ENCODE data around the gene STRAP.
"Not testable (repeated sequence)": the region's sequence is repeated elsewhere in the genome, so short reads cannot be mapped to it uniquely, and the experiment has no call there.

STRAP gene

DNA sequence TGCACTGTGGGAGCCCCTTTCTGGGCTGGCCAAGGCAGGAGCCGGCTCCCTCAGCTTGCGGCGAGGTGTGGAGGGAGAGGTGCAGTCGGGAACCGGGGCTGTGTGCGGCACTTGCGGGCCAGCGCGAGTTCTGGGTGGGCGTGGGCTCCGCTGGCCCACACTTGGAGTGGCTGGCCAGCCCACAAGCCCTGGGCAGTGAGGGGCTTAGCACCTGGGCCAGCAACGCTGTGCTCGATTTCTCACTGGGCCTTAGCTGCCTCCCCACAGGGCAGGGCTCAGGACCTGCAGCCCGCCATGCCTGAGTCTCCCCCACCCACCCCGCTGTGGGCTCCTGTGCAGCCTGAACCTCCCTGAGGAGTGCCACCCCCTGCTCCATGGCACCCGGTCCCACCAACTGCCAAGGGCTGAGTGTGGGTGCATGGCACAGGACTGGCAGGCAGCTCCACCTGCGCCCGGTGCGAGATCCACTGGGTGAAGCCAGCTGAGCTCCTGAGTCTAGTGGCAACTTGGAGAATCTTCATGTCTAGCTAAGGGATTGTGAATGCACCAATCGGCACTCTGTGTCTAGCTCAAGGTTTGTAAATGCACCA lies 7.5 kb upstream of the STRAP start:
- DNase-seq = not testable (repeated sequence)

DNA sequence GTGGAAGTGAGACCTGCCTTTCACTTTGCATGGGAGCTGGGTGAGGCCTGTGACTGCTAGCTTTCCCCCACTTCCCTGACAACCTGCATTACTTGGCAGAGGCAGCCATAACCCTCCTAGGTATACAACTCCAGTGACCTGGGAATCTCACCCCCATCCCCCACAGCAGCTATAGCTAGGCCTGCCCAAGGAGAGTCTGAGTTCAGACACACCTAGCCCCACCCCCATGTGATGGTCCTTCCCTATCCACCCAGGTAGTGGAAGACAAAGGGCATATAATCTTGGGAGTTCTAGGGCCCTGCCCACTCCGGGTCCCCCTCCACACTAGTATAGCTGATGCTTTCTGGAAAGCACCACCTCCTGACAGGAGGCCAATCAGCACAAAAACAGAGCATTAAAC lies 6.3 kb upstream of the STRAP start:
- DNase-seq = no peak

DNA sequence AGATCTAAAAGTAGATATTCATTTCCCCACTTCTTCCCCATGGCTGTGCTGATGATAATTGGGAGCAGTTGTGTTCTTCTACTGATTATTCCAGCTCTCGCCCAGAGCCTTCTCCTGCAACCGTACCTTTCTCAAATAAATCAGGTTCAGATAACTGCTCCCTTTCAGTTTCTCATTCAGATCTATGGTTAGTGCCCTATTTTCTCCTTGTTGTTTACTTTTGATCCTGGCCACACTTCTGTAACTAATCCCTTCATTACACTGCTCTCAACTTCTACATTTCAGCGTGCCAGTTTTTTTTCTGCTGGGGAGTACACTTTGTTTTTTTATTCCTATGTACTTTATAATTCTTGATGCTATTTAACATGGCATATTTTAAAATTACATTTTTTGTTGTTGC lies 2.8 kb upstream of the STRAP start:
- DNase-seq = no peak

DNA sequence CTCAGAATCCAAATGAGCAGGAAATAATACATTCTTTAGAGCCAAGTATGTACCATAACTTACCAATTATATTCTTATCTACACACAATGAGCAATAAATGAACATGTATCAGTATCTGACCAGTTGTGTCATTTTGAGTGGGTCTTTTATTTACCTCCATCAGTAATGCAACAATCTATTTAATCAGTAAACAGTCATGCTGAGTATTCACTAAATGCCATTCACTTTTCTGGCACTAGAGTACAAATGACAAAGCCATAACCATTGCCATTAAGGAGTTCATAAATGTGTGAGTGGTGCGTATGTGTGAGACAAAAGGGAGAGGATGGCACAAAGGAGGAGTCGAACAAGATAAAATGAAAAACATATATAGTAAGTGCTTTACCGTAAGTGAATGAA lies 1.5 kb upstream of the STRAP start:
- DNase-seq = no peak

DNA sequence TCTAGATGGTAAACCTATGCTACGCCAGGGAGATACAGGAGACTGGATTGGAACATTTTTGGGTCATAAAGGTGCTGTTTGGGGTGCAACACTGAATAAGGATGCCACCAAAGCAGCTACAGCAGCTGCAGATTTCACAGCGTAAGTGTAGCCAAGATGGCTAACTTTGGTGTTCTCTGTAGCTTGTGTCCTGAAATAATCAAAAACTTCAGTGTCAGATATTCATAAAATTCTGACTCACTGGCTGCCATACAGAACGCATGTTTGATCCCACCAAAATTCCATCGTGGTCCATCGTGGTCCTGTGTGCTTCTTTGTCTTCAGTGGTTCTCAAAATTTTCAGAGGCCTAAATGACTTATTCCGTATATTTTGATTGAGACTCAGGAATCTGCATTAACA lies 1.3 kb downstream of the STRAP start:
- DNase-seq = no peak

DNA sequence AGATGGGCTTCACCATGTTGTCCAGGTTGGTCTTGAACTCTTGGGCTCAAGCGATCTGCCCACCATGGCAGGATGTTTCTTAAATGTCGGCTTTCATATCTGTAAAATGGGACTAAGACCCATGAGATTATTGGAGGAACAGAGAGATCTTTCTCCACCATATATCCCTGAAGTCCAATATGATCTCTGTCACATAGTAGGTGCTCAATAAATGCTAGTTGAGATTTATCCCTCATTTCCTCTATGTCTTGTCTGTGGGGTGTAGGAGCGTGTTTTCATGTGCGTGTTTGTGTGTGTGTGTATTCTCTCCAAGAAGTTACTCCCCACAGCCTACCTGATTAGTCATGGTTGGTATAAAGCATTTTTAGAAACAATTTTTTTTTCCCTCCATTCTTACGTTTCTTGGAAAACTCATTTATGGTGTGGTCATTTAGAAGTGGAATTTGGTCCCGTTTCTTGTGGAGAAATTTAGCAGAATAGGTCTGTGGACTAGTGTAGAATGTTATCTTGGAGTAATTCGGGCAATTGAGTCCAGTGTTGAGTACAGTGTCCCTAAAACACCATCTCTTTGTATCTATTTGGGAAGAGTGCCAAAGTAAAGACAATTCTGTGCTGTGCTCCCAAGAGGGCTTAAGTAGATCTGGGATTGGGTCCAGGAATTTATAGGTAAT lies 4.3 kb downstream of the STRAP start:
- no peak for DNase-seq

DNA sequence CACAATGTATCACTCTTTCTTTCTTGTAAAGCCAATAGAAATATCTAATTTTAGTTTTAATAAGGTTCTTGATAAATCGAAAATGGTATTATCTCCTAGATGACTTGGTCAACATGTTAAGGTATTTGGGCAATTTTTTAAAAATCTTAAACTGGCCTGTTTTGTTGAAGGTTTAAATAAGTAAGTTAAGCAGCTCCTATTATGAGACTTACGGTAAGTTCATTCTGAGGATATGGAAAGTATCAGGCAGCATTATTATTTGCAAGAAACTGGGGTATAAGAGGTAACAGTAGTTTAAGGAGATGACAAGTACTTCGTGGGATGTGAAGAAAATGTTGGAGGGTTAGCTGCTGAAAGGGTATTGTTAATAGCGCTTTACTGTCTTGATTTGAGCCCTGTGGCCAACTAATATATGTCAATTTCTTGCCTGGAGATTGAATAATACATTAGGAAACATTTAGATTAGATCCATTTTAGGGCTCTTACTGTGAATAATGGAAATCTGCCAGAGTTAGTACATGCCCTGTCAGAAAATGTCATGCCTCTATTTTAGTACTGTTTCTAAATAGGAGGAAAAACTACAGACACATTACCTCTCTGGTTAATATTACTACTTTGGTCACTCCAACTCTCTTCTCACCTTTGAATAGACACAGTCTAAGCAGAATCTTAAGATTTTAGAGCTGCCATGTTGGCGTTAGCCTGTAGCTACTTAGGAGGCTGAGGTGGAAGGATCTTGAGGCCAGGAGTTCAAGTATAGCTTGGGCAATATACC lies 5.0 kb downstream of the STRAP start:
- DNase-seq = no peak

DNA sequence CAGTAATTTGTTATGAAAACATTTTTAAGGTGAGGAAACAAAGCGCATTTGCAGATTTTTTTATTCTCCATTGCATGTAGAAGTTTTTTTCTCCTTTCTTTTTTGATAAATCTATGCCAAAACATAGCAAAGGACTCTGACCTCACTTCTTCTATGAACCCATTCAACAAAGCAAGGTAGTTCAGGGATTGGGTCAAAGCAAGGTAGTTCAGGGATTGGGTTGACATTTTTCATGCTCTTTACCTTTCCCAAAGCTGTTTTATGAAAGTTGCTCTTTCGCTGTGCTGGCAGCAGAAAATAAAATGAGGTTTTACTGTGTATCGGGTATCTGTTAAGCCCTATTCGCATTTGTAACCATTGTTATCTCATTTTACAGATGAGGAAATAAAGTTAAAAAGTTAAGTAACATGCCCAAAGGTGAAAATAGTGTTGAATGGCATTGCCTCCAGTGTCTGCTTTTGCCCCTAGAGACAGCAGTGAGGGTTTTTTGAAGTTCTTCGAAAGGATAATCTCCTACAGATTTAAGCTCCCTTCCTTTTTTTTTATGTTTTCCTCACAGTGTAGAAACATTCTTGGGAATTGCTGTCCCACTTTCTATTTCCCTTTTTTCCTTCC lies 10.6 kb downstream of the STRAP start:
- DNase-seq = no peak

DNA sequence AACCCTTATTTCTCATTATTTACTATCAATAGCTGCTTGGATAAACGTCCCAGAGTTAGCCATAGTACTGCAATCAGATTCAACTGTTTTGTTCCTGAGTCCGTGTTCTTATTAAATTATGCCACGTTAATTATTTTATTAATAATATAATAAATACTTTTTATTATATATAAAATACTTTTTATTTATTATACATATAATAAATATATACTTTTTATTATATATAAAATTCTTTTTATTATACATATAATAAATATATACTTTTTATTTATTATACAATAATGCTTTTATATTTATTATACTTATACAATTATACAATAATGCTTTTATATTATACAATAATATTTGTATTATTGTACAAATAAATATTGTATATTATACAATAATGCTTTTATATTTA lies 11.1 kb downstream of the STRAP start:
- no peak for DNase-seq

DNA sequence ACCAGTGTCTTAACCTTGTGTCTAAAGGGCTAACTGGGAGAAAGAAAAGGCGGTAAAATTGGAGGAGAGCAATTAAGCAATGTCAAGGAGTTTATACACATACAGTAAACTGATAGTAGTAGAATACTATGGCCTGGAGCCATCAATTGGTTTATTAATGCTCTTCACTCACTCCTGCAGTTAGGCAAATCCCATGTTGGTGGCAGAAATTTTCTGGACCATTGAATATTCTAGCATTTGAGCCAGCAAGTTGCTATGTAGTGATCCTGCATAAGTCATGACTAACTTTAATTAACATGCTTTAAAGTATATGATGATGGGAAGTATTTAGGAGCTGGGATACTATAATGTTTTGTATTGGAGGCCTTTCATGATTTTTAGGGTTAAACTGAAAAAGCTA lies 14.7 kb downstream of the STRAP start:
- DNase-seq = no peak

DNA sequence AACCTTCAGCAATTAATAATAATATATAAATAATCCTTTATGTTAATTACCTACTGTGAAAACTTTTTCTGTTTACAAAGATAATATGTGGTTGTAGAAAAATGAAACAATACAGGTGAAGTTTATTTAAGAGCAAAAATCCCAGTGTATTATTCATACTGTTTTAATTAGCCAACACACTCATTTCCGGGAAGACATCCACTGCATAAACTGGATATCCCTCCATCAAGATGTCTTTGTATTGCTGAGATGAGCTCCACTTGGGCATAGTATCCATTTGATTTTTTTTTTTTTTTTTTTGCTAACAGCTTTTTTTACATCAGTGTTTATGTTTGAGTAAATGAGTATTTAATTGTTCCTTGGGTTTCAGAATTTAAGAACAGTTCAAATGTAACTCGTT lies 15.2 kb downstream of the STRAP start:
- DNase-seq = no peak

DNA sequence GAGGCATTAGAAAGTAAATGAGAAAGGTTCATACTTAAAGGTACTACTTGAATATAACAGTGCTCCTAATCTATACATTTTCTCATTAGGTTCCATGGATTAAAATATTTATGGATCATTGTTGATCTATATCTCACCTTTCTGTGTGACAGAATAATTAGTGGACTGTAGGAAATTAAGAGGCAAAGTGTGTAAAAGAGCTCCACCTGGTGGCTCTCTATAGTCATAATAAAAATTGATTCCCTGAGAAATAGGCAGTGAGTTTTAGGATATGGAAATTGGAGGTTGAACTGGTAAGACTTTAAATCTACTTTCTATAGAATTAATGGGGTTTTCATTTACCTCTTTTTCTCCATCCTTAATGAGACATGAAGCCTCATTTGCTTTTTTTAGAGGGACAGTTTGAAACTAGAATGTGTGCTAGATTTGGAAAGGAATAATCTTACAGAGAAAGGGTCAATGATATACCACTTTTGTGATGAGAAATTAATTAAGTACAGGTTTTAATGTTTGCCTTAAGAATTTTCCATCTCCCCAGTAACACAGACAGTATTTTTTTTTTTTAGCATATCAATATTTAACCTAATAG lies 17.2 kb downstream of the STRAP start:
- peak in 1 of 2 donors; percentile 55 for DNase-seq

DNA sequence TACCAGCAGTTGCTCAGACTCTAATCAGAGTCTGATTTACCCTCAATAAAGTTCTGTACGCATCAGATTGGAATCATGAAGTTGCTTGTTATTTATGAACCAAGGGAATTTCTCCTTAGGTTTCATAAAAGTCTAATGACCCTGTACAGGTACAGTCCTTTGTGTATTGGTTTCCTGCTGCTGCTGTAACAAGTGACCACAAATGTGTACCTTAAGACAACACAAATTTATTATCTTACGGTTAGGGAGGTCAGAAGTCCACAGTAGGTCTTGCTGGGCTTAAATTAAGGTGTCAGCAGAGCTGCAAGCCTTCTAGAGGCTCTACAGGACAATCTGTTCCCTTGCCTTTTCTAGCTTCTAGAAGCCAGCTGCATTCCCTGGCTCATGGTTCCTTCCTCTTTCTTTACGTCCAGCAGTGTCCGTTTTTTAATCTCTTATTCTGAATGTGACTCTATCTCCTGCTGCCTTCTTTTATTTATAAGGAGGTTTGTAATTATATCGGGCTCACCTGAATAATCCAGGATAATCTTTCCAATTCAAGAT lies 22.3 kb downstream of the STRAP start:
- no peak for DNase-seq

DNA sequence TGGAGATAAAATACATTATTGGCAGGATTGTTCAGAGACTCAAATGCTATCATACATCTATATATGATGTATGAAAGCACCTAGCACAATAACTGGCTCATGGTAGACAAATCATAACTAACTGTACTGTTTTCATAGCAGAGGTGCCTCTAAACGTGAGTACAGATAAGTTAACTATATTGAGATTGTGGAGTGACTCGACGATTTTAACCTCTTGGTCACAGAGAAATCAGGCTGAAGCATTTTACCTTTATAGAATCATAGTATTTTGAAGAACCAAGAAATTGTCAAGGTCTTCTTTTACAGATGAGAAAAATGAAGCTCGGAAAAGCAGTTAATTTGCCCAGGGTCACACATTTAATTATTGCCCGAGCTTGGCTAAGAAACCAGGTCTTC lies 28.3 kb downstream of the STRAP start:
- no peak for DNase-seq

DNA sequence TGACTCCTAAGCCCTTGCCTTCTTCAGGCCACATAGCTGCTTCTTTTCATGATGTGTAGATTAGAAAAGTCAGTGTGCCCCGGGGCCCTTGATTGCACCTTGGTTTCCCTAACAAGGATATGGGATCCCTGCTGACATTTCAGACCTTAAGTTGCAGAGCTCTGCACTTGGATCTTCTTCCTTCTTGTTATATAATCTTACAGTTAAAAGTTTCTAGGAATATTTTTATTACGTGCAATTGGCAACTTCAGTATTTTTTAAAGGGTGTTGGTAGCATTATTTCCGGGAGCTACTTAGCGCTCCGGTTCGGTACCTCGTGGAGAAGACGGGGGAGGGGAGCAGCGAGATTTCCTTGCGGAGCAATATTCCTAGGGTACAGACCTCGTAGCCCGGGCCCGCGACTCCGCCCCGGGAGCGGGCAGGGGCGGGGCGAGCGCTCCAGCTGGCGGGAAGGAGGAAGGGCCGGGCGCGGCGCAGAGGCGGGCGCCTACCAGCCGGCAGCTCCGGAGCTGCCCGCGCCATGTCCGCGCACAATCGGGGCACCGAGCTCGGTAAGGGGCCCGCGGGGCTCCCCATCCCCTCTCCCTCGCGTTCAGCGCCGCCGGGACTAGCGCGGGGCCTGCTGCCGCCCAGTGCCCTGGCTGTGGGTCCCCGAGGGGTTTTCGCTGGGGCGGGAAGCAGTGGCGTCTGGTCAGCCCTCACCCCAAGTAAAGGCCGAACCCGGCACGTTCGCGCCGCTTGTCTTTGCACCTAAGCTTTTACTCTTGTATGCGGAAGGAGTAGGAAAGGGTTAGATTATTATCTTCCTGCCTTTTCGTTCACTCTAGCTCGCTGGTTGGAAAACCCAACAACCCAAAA lies 28.9 kb downstream of the STRAP start, which contains the start of gene DERA:
DERA (plus strand) TSS at position 469 of the 858 bp plus-strand sequence; CDS start at position 521, 52 bp downstream.
- peak; percentile 44 to 57 for DNase-seq

DNA sequence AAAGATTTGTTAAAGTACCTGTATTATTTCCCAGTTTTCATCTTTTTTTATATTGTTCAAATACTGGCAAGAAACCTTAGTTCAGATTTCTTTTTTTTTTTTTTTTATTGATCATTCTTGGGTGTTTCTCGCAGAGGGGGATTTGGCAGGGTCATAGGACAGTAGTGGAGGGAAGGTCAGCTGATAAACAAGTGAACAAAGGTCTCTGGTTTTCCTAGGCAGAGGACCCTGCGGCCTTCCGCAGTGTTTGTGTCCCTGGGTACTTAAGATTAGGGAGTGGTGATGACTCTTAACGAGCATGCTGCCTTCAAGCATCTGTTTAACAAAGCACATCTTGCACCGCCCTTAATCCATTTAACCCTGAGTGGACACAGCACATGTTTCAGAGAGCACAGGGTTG lies 29.7 kb downstream of the STRAP start:
- DNase-seq = not testable (repeated sequence)

DNA sequence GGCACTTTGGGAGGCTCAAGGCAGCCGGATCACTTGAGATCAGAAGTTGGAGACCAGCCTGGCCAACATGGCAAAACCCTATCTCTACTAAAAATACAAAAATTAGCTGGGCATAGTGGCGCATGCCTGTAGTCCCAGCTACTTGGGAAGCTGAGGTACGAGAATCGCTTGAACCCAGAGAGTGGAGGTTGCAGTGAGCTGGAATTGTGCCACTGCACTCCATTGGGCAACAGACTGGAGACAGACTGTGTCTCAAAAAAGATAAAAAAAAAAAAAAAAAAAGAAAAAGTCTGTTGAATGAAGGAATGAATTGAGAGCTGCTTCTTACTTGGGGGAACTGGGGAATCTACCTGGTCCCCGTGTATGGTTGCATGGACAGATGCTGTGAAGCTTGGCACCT lies 31.9 kb downstream of the STRAP start:
- not testable (repeated sequence) for DNase-seq

DNA sequence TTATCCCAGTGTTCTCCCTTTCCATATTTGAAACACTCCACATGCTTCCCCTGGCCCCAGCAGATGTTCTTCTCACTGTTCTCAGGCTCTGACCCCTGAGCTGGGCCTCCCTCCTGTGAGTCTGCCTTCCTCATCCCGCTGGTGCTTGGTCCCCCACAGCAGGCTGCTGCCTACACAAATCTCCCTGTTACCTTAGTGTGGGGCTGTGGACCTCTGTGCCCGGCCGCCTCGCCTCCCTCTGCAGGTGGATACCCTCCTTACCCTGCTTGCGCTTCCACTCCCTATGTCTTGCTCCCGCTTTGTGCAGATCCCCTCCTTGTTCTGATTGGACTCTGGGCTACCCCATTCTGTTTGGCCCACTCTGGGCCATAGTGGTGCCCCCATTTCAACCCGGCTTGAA lies 35.9 kb downstream of the STRAP start:
- DNase-seq = no peak

DNA sequence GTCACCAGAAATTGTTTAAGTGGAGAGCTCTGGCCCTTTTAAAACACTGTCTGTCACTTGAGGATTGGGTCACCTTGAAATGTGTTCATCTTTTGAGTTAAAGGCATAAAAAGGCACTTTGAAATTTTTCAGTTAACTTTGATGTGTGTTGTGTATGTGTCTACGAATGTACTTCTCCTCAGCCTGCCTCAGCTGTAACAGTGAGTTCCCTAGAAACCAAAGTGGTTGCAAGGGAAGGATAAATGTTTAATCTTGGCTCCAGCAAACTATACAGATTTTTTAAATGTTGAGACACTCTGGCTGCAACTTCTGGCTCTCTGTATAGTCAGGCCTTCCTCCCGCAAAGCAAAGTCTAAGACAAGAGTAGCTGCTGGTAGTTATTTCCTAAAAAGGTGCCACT lies 37.2 kb downstream of the STRAP start:
- DNase-seq = no peak

DNA sequence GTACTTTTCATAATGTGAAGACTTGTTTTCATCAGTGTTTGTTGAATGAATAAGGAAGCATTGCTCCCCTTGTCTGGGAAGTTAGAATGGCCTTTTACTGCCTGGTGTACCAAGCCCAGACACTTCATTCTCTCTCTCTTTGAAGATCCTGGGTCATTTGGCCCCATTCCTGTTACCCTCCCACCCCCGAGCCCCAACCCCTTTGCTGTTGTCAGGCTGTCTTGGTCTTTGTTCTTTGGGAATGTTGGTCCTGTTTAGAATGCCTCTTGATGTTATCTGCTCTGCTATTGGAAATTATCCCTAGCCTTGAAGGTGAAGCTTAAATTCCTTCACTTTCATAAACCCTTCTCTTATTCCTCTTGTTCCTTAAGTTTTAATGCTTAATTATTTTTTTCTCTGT lies 42.8 kb downstream of the STRAP start:
- DNase-seq = no peak

DNA sequence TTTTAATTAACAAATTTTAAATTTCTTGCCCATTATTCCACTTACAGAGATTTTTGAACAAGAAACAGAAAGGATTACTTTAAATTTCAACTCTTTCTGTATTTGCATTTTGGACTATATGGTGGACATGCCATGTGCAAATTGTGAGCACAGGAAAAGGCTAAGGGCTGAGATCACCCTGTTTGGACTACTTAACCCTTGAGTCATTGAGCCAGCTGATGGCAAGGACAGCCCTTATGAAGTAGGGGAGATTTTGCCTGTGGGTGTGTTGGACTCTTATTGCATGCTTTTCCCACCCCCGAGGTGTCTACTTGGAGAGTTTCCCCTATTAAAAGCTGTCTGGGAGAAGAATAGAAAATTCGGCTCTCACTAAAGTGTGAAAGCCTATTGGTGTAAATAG lies 46.2 kb downstream of the STRAP start:
- DNase-seq = no peak
